CD4-positive, alpha-beta memory T cell (primary cell): ENCODE measurements around the gene LRRC72. TPM values are rescaled to one million over a fixed set of nuclear protein-coding genes. Genes with fewer than 3 reads are reported as not detected.
"Not testable (repeated sequence)": the region's sequence is repeated elsewhere in the genome, so short reads cannot be mapped to it uniquely, and the experiment has no call there.

Source experiments
- CTCF ChIA-PET: fragments of 350-600 bp; sonication (Branson Sonifier 250); formaldehyde crosslinking; loops from one replicate; lab custom pipeline; 2021; ENCODE audit warnings: inconsistent platforms; ENCODE audit not compliant: partially characterized antibody; lab: Charles Lee
- POLR2A ChIA-PET: fragments of 350-600 bp; sonication (Branson Sonifier 250); formaldehyde crosslinking; loops from one replicate; lab custom pipeline; 2021; ENCODE audit not compliant: partially characterized antibody; lab: Charles Lee
- DNase-seq, 5 donors: peaks; one replicate each; pipeline versions ENCODE4 v3.0.0 to v3.0.0-alpha.2; 2020 to 2022; ENCODE audit warnings: mixed read lengths in 1 of 5
- H3K27ac ChIP-seq: one replicate; pipeline ENCODE4 v1.7.0; 2013; ENCODE audit warnings: low read depth, low read length
- H3K27me3 ChIP-seq: 2 replicates; pipeline ENCODE4 v1.7.0; 2013; ENCODE audit warnings: mild to moderate bottlenecking, low read length, moderate library complexity; ENCODE audit not compliant: insufficient read depth
- H3K36me3 ChIP-seq: 2 replicates; pipeline ENCODE4 v1.7.0; 2013; ENCODE audit warnings: mild to moderate bottlenecking, low read length, moderate library complexity; ENCODE audit not compliant: insufficient read depth
- H3K4me1 ChIP-seq: 2 replicates; pipeline ENCODE4 v1.7.0; 2013; ENCODE audit warnings: mild to moderate bottlenecking, low read length, moderate library complexity; ENCODE audit not compliant: insufficient read depth
- H3K4me3 ChIP-seq, 2 donors: one replicate each; pipeline ENCODE4 v1.7.0; 2013; ENCODE audit warnings: low read length in 2 of 2, mild to moderate bottlenecking in 1 of 2
- H3K9me3 ChIP-seq, 2 donors: one replicate each; pipeline ENCODE4 v1.7.0; 2013; ENCODE audit warnings: low read length in 2 of 2, control low read depth in 1 of 2; ENCODE audit not compliant: control insufficient read depth in 1 of 2
- H3K27ac Mint-ChIP-seq, 7 donors: one replicate each; pipeline ENCODE4 v1.8.0; 2020 to 2021; ENCODE audit warnings: mixed read lengths in 7 of 7, mild to moderate bottlenecking in 6 of 7, inconsistent platforms in 3 of 7, moderate library complexity in 3 of 7
- H3K27me3 Mint-ChIP-seq, 2 donors: one replicate each; pipeline ENCODE4 v1.8.0; 2020 to 2021; ENCODE audit warnings: mixed read lengths in 2 of 2
- H3K36me3 Mint-ChIP-seq, 2 donors: one replicate each; pipeline ENCODE4 v1.8.0; 2020 to 2021; ENCODE audit warnings: mixed read lengths in 2 of 2, inconsistent platforms in 1 of 2, mild to moderate bottlenecking in 1 of 2
- H3K4me1 Mint-ChIP-seq, 4 donors: one replicate each; pipeline ENCODE4 v1.8.0; 2020 to 2021; ENCODE audit warnings: mixed read lengths in 4 of 4, mild to moderate bottlenecking in 1 of 4
- H3K4me3 Mint-ChIP-seq, 8 donors: one replicate each; pipeline ENCODE4 v1.8.0; 2020 to 2021; ENCODE audit warnings: mixed read lengths in 8 of 8, mild to moderate bottlenecking in 7 of 8, moderate library complexity in 6 of 8, inconsistent platforms in 3 of 8
- H3K9me3 Mint-ChIP-seq, 8 donors: one replicate each; pipeline ENCODE4 v1.8.0; 2020 to 2021; ENCODE audit warnings: mixed read lengths in 8 of 8, mild to moderate bottlenecking in 5 of 8, inconsistent platforms in 3 of 8, moderate library complexity in 1 of 8
- intact Hi-C: fragments of 100-400 bp; cut with micrococcal nuclease; formaldehyde crosslinking; loops from one replicate; pipeline ENCODE4 v1.15.1; 2023
- polyA plus RNA-seq, 2 donors: library from polyadenylated mRNA; unstranded; fragments of 300-500 nt; fragmentation: Illumina TruSeq; gene quantifications; one replicate each; pipeline ENCODE4 v1.2.3, GENCODE V29; 2021
- total RNA-seq, 2 experiments: library from RNA; stranded (reverse); gene quantifications; one replicate each; pipeline ENCODE4 v1.2.3, GENCODE V29; 2021

LRRC72 gene
- total and polyA plus RNA-seq, 4 experiments from 2014 or later: not detected

GRCh38 chr7:16511314-16511713 lies 15.3 kb upstream of the LRRC72 start:
- no peak overlapping the region for H3K27ac Mint-ChIP-seq
- Histone ChIP-seq H3K4me3 (no peak overlapping the region), H3K9me3 (no peaks in the 10 kb centered on the region), H3K27me3 (no peaks in the 10 kb centered on the region), H3K27ac (no peak overlapping the region), H3K4me1 (no peaks in the 10 kb centered on the region), H3K36me3 (no peaks in the 10 kb centered on the region)
- H3K4me3 Mint-ChIP-seq: no peak overlapping the region
- no peaks in the 10 kb centered on the region for H3K27me3 Mint-ChIP-seq
- CTCF ChIA-PET: no interaction called here
- no peaks in the 10 kb centered on the region for H3K36me3 Mint-ChIP-seq
- POLR2A ChIA-PET: no interaction called here
- intact Hi-C loops: no loop called here
- DNase-seq: no peak
- H3K4me1 Mint-ChIP-seq: no peaks in the 10 kb centered on the region
- H3K9me3 Mint-ChIP-seq: peaks cover 0 to 2% (median 0%) of the 10 kb centered on the region in 8 donors

GRCh38 chr7:16512097-16512496 lies 14.5 kb upstream of the LRRC72 start:
- intact Hi-C loops: no loop called here
- Mint-ChIP-seq H3K27me3 (peaks cover 0 to 3% of the 10 kb centered on the region in 2 donors), H3K9me3 (peaks cover 0 to 5% (median 0%) of the 10 kb centered on the region in 8 donors), H3K4me3 (no peak overlapping the region), H3K36me3 (no peaks in the 10 kb centered on the region), H3K4me1 (no peaks in the 10 kb centered on the region), H3K27ac (no peak overlapping the region)
- H3K9me3 ChIP-seq: no peaks in the 10 kb centered on the region
- no peaks in the 10 kb centered on the region for H3K36me3 ChIP-seq
- DNase-seq: no peak
- no peaks in the 10 kb centered on the region for H3K27me3 ChIP-seq
- no peak overlapping the region for H3K27ac ChIP-seq
- H3K4me1 ChIP-seq: no peaks in the 10 kb centered on the region
- ChIA-PET CTCF (no interaction called here), POLR2A (no interaction called here)
- H3K4me3 ChIP-seq: no peak overlapping the region

GRCh38 chr7:16514271-16514670 lies 12.4 kb upstream of the LRRC72 start:
- H3K36me3 ChIP-seq: no peaks in the 10 kb centered on the region
- H3K27ac Mint-ChIP-seq: peak overlapping the region in 1 of 7 donors; percentile 59
- no peaks in the 10 kb centered on the region for H3K9me3 ChIP-seq
- H3K36me3 Mint-ChIP-seq: no peaks in the 10 kb centered on the region
- peaks cover 0 to 5% (median 0%) of the 10 kb centered on the region in 8 donors for H3K9me3 Mint-ChIP-seq
- no peak overlapping the region for H3K4me3 Mint-ChIP-seq
- DNase-seq: no peak
- ChIA-PET POLR2A (no interaction called here), CTCF (interaction anchor here (1.8 kb wide), 1 partner anchor 50 kb away, joined by 4 read pairs; no protein-coding TSS in a partner anchor)
- no peaks in the 10 kb centered on the region for H3K27me3 ChIP-seq
- intact Hi-C loops: no loop called here
- no peaks in the 10 kb centered on the region for H3K4me1 ChIP-seq
- H3K4me3 ChIP-seq: no peak overlapping the region
- peaks cover 3 to 5% of the 10 kb centered on the region in 2 donors for H3K27me3 Mint-ChIP-seq
- no peak overlapping the region for H3K27ac ChIP-seq
- H3K4me1 Mint-ChIP-seq: no peaks in the 10 kb centered on the region

GRCh38 chr7:16514729-16515128 lies 11.9 kb upstream of the LRRC72 start:
- H3K4me1 Mint-ChIP-seq: no peaks in the 10 kb centered on the region
- ChIA-PET POLR2A (no interaction called here), CTCF (interaction anchor here (1.0 kb wide), 1 partner anchor 422 kb away, joined by 3 read pairs; no protein-coding TSS in a partner anchor)
- DNase-seq: no peak
- H3K27me3 Mint-ChIP-seq: peaks cover 3 to 5% of the 10 kb centered on the region in 2 donors
- no peaks in the 10 kb centered on the region for H3K4me1 ChIP-seq
- H3K27ac Mint-ChIP-seq: no peak overlapping the region
- no peaks in the 10 kb centered on the region for H3K36me3 Mint-ChIP-seq
- no peak overlapping the region for H3K27ac ChIP-seq
- no peak overlapping the region for H3K4me3 Mint-ChIP-seq
- H3K4me3 ChIP-seq: no peak overlapping the region
- no peaks in the 10 kb centered on the region for H3K27me3 ChIP-seq
- H3K9me3 Mint-ChIP-seq: peaks cover 0 to 5% (median 0%) of the 10 kb centered on the region in 8 donors
- no peaks in the 10 kb centered on the region for H3K9me3 ChIP-seq
- intact Hi-C loops: no loop called here
- no peaks in the 10 kb centered on the region for H3K36me3 ChIP-seq

GRCh38 chr7:16515785-16516685 lies 10.6 kb upstream of the LRRC72 start:
- H3K4me3 ChIP-seq: no peak overlapping the region
- H3K4me1 ChIP-seq: no peaks in the 10 kb centered on the region
- intact Hi-C loops: no loop called here
- POLR2A ChIA-PET: no interaction called here
- CTCF ChIA-PET: interaction anchor here (1.0 kb wide), 1 partner anchor 423 kb away, joined by 3 read pairs; no protein-coding TSS in a partner anchor
- H3K27me3 Mint-ChIP-seq: peaks cover 3 to 5% of the 10 kb centered on the region in 2 donors
- H3K4me3 Mint-ChIP-seq: no peak overlapping the region
- H3K36me3 ChIP-seq: no peaks in the 10 kb centered on the region
- no peaks in the 10 kb centered on the region for H3K27me3 ChIP-seq
- H3K9me3 ChIP-seq: no peaks in the 10 kb centered on the region
- peaks cover 0 to 9% (median 1%) of the 10 kb centered on the region in 8 donors for H3K9me3 Mint-ChIP-seq
- H3K36me3 Mint-ChIP-seq: no peaks in the 10 kb centered on the region
- H3K27ac Mint-ChIP-seq: no peak overlapping the region
- no peak overlapping the region for H3K27ac ChIP-seq
- no peaks in the 10 kb centered on the region for H3K4me1 Mint-ChIP-seq
- no peak for DNase-seq

GRCh38 chr7:16519985-16520384 lies 6.6 kb upstream of the LRRC72 start:
- not testable (repeated sequence) for DNase-seq, H3K36me3 Mint-ChIP-seq

GRCh38 chr7:16524332-16524731 lies 2.3 kb upstream of the LRRC72 start:
- intact Hi-C loops: no loop called here
- Histone ChIP-seq H3K4me1 (no peaks in the 10 kb centered on the region), H3K27me3 (no peaks in the 10 kb centered on the region), H3K36me3 (no peaks in the 10 kb centered on the region), H3K4me3 (no peak overlapping the region), H3K9me3 (no peaks in the 10 kb centered on the region), H3K27ac (no peak overlapping the region)
- Mint-ChIP-seq H3K9me3 (peaks cover 0 to 4% (median 0%) of the 10 kb centered on the region in 8 donors), H3K36me3 (no peaks in the 10 kb centered on the region), H3K27ac (no peak overlapping the region), H3K27me3 (peaks cover 2% of the 10 kb centered on the region in 2 donors), H3K4me1 (no peaks in the 10 kb centered on the region), H3K4me3 (no peak overlapping the region)
- CTCF ChIA-PET: interaction anchor here (0.9 kb wide), 1 partner anchor 40 kb away, joined by 3 read pairs; no protein-coding TSS in a partner anchor
- POLR2A ChIA-PET: no interaction called here
- no peak for DNase-seq

More at GRCh38 chr7:16519985-16520384, 6.6 kb upstream of the LRRC72 start:
- H3K4me1 Mint-ChIP-seq, POLR2A ChIA-PET, intact Hi-C loops, H3K9me3 Mint-ChIP-seq, H3K27me3 Mint-ChIP-seq, CTCF ChIA-PET, H3K36me3 ChIP-seq, H3K4me3 Mint-ChIP-seq, H3K9me3 ChIP-seq, H3K4me3 ChIP-seq, H3K4me1 ChIP-seq, H3K27me3 ChIP-seq, H3K27ac ChIP-seq, H3K27ac Mint-ChIP-seq: not testable (repeated sequence)
